DOHH2 (cell line): ENCODE measurements around the gene DSCAML1.

Source experiments
- CTCF ChIP-seq: fragments of 200-600 bp; sonication (generic); IDR thresholded peaks from one replicate; pipeline ENCODE4 v1.5.1; 2014; ENCODE audit warnings: antibody characterized with exemption, mild to moderate bottlenecking, low read depth, low read length; ENCODE audit not compliant: poor library complexity, severe bottlenecking
- EZH2phosphoT487 ChIP-seq: fragments of 200-600 bp; sonication (generic); IDR thresholded peaks from 2 replicates; pipeline ENCODE4 v1.6.1; 2017; ENCODE audit warnings: borderline replicate concordance, mild to moderate bottlenecking, antibody characterized with exemption, low read length, moderate library complexity, mixed read lengths

GRCh38 chr11:117738246-117738957, 58.6 kb downstream of the DSCAML1 start:
- TF ChIP-seq CTCF (no peak), EZH2phosphoT487 (no peak)
